GM20000 (cell line): ENCODE results near the gene PTH2.
"Not testable (repeated sequence)": the region's sequence is repeated elsewhere in the genome, so short reads cannot be mapped to it uniquely, and the experiment has no call there.

Source experiments
- DNase-seq: peaks from one replicate; pipeline ENCODE4 v3.0.0; 2012; ENCODE audit warnings: low spot score
- TF ChIP-seq, protein P1 (sequence below): IDR thresholded peaks from 2 replicates; pipeline ENCODE4 v1.5.1; 2012; ENCODE audit warnings: mild to moderate bottlenecking, control low read depth; ENCODE audit errors: extremely low read depth, missing control alignments

The PTH2 gene

DNA sequence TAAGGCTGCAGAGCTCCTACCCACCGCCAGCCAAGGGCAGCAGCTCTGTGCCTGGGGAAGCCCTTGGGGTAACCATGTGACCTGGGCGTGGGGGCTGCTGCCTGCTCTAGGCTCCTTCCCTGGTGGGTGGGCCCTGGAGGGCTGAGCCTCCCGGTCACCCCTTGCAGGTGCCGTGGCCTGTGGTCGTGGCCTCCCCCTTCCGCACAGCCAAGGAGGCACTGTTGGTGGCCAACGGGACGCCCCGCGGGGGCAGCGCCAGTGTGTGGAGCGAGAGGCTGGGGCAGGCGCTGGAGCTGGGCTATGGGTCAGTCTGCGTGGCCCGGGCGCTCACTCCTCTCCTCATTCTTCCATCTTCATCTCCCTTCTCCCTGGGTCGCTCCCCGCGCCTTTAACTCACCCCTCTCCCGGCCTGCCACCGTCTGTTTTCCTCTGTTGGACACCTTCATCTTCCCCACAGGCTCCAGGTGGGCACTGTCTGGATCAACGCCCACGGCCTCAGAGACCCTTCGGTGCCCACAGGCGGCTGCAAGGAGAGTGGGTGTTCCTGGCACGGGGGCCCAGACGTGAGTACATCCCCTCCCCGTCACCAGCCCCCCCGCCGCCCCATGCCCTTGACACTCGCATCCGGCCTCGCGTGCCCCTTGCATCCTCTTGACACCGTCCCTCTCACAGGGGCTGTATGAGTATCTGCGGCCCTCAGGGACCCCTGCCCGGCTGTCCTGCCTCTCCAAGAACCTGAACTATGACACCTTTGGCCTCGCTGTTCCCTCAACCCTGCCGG, 40.9 kb upstream of the PTH2 start:
- DNase-seq = no peak
- TF ChIP-seq, protein P1, sequence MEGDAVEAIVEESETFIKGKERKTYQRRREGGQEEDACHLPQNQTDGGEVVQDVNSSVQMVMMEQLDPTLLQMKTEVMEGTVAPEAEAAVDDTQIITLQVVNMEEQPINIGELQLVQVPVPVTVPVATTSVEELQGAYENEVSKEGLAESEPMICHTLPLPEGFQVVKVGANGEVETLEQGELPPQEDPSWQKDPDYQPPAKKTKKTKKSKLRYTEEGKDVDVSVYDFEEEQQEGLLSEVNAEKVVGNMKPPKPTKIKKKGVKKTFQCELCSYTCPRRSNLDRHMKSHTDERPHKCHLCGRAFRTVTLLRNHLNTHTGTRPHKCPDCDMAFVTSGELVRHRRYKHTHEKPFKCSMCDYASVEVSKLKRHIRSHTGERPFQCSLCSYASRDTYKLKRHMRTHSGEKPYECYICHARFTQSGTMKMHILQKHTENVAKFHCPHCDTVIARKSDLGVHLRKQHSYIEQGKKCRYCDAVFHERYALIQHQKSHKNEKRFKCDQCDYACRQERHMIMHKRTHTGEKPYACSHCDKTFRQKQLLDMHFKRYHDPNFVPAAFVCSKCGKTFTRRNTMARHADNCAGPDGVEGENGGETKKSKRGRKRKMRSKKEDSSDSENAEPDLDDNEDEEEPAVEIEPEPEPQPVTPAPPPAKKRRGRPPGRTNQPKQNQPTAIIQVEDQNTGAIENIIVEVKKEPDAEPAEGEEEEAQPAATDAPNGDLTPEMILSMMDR = no peak

DNA sequence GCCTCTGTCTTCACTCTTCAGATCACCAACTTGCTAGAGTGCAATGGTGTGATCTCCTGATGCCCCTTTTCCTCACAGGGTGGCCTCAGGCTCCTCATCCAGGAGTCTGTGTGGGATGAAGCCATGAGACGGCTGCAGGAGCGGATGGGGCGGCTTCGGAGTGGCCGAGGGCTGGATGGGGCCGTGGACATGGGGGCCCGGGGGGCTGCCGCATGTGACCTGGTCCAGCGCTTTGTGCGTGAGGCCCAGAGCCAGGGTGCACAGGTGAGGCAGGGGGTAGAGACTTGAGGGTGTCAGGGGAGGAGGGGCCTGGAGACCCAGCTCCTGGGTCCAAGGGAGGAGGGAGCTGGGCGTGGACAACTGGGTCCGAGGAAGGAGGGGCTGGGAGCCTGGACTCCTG, 39.3 kb upstream of the PTH2 start:
- no peak for DNase-seq
- TF ChIP-seq, protein P1 = no peak

GRCh38 chr19:49461656-49462055, 38.4 kb upstream of the PTH2 start:
- TF ChIP-seq, protein P1 = no peak
- DNase-seq = no peak

DNA sequence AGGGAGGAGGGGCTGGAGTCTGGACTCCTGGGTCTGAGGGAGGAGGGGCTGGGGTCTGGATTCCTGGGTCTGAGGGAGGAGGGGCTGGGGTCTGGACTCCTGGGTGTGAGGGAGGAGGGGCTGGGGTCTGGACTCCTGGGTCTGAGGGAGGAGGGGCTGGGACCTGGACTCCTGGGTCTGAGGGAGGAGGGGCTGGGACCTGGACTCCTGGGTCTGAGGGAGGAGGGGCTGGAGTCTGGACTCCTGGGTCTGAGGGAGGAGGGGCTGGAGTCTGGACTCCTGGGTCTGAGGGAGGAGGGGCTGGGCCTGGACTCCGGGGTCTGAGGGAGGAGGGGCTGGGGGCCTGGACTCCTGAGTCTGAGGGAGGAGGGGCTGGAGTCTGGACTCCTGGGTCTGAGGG, 37.9 kb upstream of the PTH2 start:
- DNase-seq = not testable (repeated sequence)

DNA sequence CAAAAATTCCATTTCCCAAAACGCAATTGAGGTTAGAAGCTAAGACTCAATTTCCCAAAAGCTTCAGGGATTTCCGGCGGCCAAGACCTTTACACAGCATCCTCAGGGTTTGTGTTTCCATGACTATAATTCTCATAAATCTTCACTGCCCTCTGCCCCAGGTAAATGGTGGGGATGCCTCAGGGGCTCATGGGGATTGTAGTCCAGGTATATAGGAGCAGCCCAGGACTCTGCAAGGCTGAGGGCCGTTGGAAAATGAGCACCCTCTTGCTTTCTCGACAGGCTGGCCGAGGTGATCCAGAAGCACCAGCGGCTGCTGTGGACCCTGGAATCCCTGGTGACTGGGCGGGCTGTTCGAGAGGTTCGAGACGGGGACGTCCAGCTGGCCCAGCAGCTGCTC, 36.1 kb upstream of the PTH2 start:
- TF ChIP-seq, protein P1 = no peak

DNA sequence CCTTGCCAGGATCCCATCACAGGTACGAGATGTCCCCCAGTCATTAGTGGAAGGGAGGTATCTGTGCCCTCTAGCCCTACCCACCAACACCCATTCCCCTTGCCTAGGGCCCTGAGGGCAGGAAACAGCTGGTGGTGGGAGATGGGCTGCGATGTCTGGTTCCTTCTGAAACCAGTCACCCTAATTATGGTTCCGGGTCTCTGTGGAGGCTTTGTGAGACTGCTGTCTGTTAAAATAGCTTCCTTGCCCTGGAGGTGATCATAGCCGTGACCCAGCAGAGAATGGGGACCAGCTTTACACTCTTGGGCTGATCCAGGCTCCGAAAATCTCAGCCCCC, 35.3 kb upstream of the PTH2 start:
- DNase-seq = peak; percentile 31
- TF ChIP-seq, protein P1 = no peak

More for the DNA sequence above, 36.1 kb upstream of the PTH2 start:
- no peak for DNase-seq

DNA sequence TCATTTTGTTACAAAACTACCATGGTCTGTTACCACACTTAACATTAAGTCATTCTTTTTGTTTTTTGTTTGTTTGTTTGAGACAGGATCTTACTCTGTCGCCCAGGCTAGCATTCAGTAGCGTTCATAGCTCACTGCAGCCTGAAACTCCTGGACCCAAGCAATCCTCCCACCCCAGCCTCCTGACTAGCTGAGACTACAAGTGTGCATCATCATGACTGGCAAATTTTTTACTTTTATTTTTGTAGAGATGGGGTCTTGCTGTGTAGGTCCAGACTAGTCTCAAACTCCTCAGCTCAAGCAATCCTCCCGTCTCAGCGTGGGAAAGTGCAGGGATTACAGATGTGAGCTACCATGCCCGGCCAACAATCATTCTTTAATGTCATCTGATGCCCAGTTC, 33.1 kb upstream of the PTH2 start:
- DNase-seq = no peak
- TF ChIP-seq, protein P1 = no peak

DNA sequence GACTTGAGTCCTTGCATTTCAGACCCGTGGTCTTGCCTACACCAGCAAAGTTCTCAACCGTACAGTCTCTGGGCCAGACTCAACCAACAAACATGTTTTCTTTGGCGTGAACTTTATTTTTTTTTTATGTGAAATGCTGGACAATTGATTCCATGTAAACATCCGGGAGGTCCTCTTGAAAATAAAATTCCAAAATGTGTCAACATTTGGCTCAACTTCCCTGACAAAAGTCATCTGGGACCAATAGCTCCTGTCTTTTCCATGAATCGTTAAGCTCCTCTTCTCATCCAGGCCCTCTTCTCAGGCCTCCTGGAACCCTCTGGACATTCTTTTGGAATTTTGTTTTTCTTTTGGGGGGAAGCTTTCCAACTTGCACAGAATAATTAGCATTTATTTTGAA, 32.5 kb upstream of the PTH2 start:
- DNase-seq = no peak
- TF ChIP-seq, protein P1 = no peak
